Esophagus squamous epithelium (tissue), 4 donors: ENCODE data around the gene TP53I11.

Source experiments
- CTCF ChIP-seq, 6 experiments: fragments of 450-650 bp in 4 of 6; fragments of 200-600 bp in 2 of 6; sonication (generic) in 2 of 6; IDR thresholded peaks; one replicate each; pipeline ENCODE4 v1.5.1; 2016 to 2019; ENCODE audit warnings: antibody characterized with exemption in 6 of 6, mild to moderate bottlenecking in 4 of 6, moderate library complexity in 4 of 6
- POLR2A ChIP-seq, 4 donors: fragments of 450-650 bp; IDR thresholded peaks; one replicate each; pipeline ENCODE4 v1.6.1; 2017; ENCODE audit warnings: antibody characterized with exemption in 4 of 4, mild to moderate bottlenecking in 4 of 4, moderate library complexity in 3 of 4

- TF ChIP-seq CTCF (IDR thresholded peaks at IDR 0.05) = no peak
- TF ChIP-seq POLR2A (IDR thresholded peaks at IDR 0.05) = no peak
Observed at GRCh38 chr11:44916801-44917385, 33.8 kb downstream of the TP53I11 start.
